GM12878 (cell line): ENCODE results near the gene RECK. TPM values are rescaled to one million over a fixed set of nuclear protein-coding genes. Genes with fewer than 3 reads are reported as not detected.

ENCODE experiments used
- ATAC-seq: fragments of 200-7000 bp; cut with Tn5 transposase; 3 replicates; pipeline ENCODE4 v1.9.1; 2020; ENCODE audit warnings: mild to moderate bottlenecking, moderate library complexity
- BruUV-seq: library from RNA; stranded (reverse); fragments of 400-500 nt; replicated peaks from 2 replicates; lab custom pipeline; 2021; lab: Mats Ljungman, UMichigan
- CTCF ChIA-PET: fragments of 300-600 bp; sonication (Branson Sonifier 250); formaldehyde crosslinking; extraction: SDS; loops from one replicate; lab custom pipeline; 2021; ENCODE audit warnings: inconsistent platforms; lab: Yijun Ruan, JAX
- POLR2A ChIA-PET: fragments of 350-600 bp; formaldehyde crosslinking; extraction: SDS; loops from one replicate; lab custom pipeline; 2021; ENCODE audit warnings: inconsistent platforms; lab: Charles Lee
- RAD21 ChIA-PET: fragments of 300-600 bp; sonication (Branson Sonifier 250); formaldehyde crosslinking; loops from one replicate; lab custom pipeline; 2023; ENCODE audit warnings: antibody characterized with exemption; ENCODE audit not compliant: unreplicated experiment; lab: Charles Lee
- SMC1A ChIA-PET: fragments of 300-600 bp; sonication (Branson Sonifier 250); formaldehyde crosslinking; loops from one replicate; lab custom pipeline; 2023; ENCODE audit not compliant: unreplicated experiment, uncharacterized antibody; lab: Charles Lee
- DNase-seq: peaks from one replicate; pipeline ENCODE4 v3.0.0-alpha.2; 2011; ENCODE audit warnings: low read depth, low spot score
- FAIRE-seq: peaks from 3 replicates; lab custom pipeline; 2011; peaks lifted over from hg19 to GRCh38; lab: Jason Lieb, UNC
- H2AFZ ChIP-seq: 2 replicates; pipeline ENCODE4 v1.6.0; 2011; ENCODE audit warnings: low read depth, low read length, control low read depth; ENCODE audit not compliant: control insufficient read depth
- H3K27ac ChIP-seq: 2 replicates; pipeline ENCODE4 v1.5.1; 2011; ENCODE audit warnings: control low read depth; ENCODE audit not compliant: control insufficient read depth, insufficient read depth
- H3K27me3 ChIP-seq, 2 experiments: replicated peaks in 1 of 2; 2 replicates each; pipeline versions ENCODE4 v1.6.0 to v1.6.1; 2011; ENCODE audit warnings: low read length in 1 of 2; ENCODE audit not compliant: control insufficient read depth in 2 of 2, insufficient read depth in 2 of 2
- H3K36me3 ChIP-seq, 2 experiments: 2 replicates each; pipeline ENCODE4 v1.5.1; 2011; ENCODE audit warnings: low read length in 1 of 2; ENCODE audit not compliant: control insufficient read depth in 2 of 2, insufficient read depth in 2 of 2
- H3K4me1 ChIP-seq: 2 replicates; pipeline ENCODE4 v1.6.1; 2011; ENCODE audit warnings: mild to moderate bottlenecking, low read length, moderate library complexity, mixed read lengths; ENCODE audit not compliant: control insufficient read depth, insufficient read depth
- H3K4me2 ChIP-seq: 2 replicates; pipeline ENCODE4 v1.6.0; 2011; ENCODE audit warnings: control low read depth; ENCODE audit not compliant: control insufficient read depth, insufficient read depth
- H3K4me3 ChIP-seq: fragments of 200-600 bp; sonication (generic); 2 replicates; pipeline ENCODE4 v1.5.1; 2016
- H3K79me2 ChIP-seq: 2 replicates; pipeline ENCODE4 v1.6.0; 2011; ENCODE audit warnings: low read length; ENCODE audit not compliant: control insufficient read depth, insufficient read depth
- H3K9ac ChIP-seq: 2 replicates; pipeline ENCODE4 v1.8.0; 2011; ENCODE audit warnings: low read length, control low read depth, mixed read lengths; ENCODE audit not compliant: control insufficient read depth, insufficient read depth
- H3K9me3 ChIP-seq: replicated peaks from 3 replicates; pipeline ENCODE4 v1.5.1; 2011; ENCODE audit warnings: mild to moderate bottlenecking, low read length; ENCODE audit not compliant: control insufficient read depth, insufficient read depth
- H4K20me1 ChIP-seq: 2 replicates; pipeline ENCODE4 v1.6.0; 2011; ENCODE audit not compliant: control insufficient read depth, insufficient read depth
- ETV6 ChIP-seq, 2 experiments: fragments of 450-650 bp in 1 of 2; IDR thresholded peaks in 1 of 2; conservative IDR thresholded peaks in 1 of 2; 2 replicates each; pipeline ENCODE4 v1.6.1; 2014; ENCODE audit warnings: antibody characterized with exemption in 1 of 2, borderline replicate concordance in 1 of 2, low read depth in 1 of 2, mild to moderate bottlenecking in 1 of 2, moderate library complexity in 1 of 2
- IKZF1 ChIP-seq: fragments of 450-650 bp; conservative IDR thresholded peaks from 2 replicates; pipeline ENCODE4 v1.6.1; 2017; ENCODE audit warnings: antibody characterized with exemption, mild to moderate bottlenecking
- MAX ChIP-seq: IDR thresholded peaks from 2 replicates; pipeline ENCODE4 v1.6.1; 2012; ENCODE audit warnings: low read depth, low read length, improper control_type of control experiment
- PAX8 ChIP-seq: fragments of 450-650 bp; IDR thresholded peaks from 2 replicates; pipeline ENCODE4 v1.6.1; 2017; ENCODE audit warnings: mild to moderate bottlenecking, moderate library complexity
- TARDBP ChIP-seq: IDR thresholded peaks from 2 replicates; pipeline ENCODE4 v1.6.1; 2016; ENCODE audit warnings: borderline replicate concordance
- USF1 ChIP-seq: IDR thresholded peaks from 2 replicates; pipeline ENCODE4 v1.6.1; 2011; ENCODE audit warnings: borderline replicate concordance, low read depth, mild to moderate bottlenecking, moderate library complexity, mixed read lengths, low read length; ENCODE audit not compliant: insufficient read depth; ENCODE audit errors: extremely low read length
- YY1 ChIP-seq: IDR thresholded peaks from 2 replicates; pipeline ENCODE4 v1.6.1; 2011; ENCODE audit warnings: low read depth, mild to moderate bottlenecking, low read length
- ZNF384 ChIP-seq: IDR thresholded peaks from 2 replicates; pipeline ENCODE4 v1.6.1; 2012; ENCODE audit warnings: low read depth, mild to moderate bottlenecking, low read length, improper control_type of control experiment, borderline replicate concordance
- WGBS: methylation state at CpG from one replicate; pipeline ENCODE4 v1.1.6; 2016; ENCODE audit warnings: low lambda C conversion rate; ENCODE audit not compliant: insufficient replicate concordance, insufficient coverage; ENCODE audit errors: missing lambda C conversion rate; 5-methylcytosine and 5-hydroxymethylcytosine counted together
- in situ Hi-C: fragments of 300-500 bp; cut with MboI; formaldehyde crosslinking; loops from 9 replicates; pipeline ENCODE4 v1.14.3; 2018; ENCODE audit warnings: mixed read lengths
- intact Hi-C: fragments of 100-400 bp; cut with micrococcal nuclease; formaldehyde crosslinking; loops from one replicate; pipeline ENCODE4 v1.14.2; 2022; ENCODE audit not compliant: unreplicated experiment
- polyA plus RNA-seq, 11 experiments: library from polyadenylated mRNA; depleted of rRNA in 4 of 11; unstranded in 6 of 11; stranded (reverse) in 5 of 11; fragments of >200 nt; fragmentation: Nextera tagmentation in 4 of 11; fragmentation: Illumina TruSeq in 1 of 11; extraction: Ambion mirVana in 4 of 11; extraction: Trizol in 1 of 11; gene quantifications; 1 replicate in 1 of 11; 2 replicates in 10 of 11; pipeline versions ENCODE4 v1.2.1 to v1.2.3, GENCODE V29; 2011 to 2016; ENCODE audit warnings: inconsistent platforms in 2 of 11, missing spikeins in 2 of 11, low read depth in 1 of 11
- total RNA-seq, 4 experiments: library from RNA; depleted of rRNA in 3 of 4; stranded (reverse); fragments of >200 nt in 3 of 4; fragmentation: Illumina TruSeq in 1 of 4; extraction: Trizol in 1 of 4; gene quantifications; 2 replicates each; pipeline versions ENCODE4 v1.2.1 to v1.2.3, GENCODE V29; 2013 to 2021

Gene RECK
- total and polyA plus RNA-seq, 10 of the 15 experiments (the other 5 are each of a cell fraction or from before 2014, with no cell fraction given) = 0.02 to 0.40 (median 0.13) TPM

- H3K4me3 ChIP-seq = no peak overlapping the region
- H3K9ac ChIP-seq = no peak overlapping the region
- ATAC-seq (no peak), FAIRE-seq (no peak), DNase-seq (no peak)
- H3K27me3 ChIP-seq = peaks cover 0 to 2% of the 10 kb centered on the region in 2 experiments; a peak in 2 of 4 replicates
- no peaks in the 10 kb centered on the region for H3K9me3 ChIP-seq
- WGBS = 31% methylated on average over 10 of the region's 10 CpGs
- intact Hi-C loops (no loop called here), in situ Hi-C loops (no loop called here)
- SMC1A ChIA-PET = interaction anchor here (0.8 to 1.5 kb wide), 3 partner anchors 14 to 42 kb away, joined by 3 to 4 read pairs (median 3); no protein-coding TSS in a partner anchor
- H2AFZ ChIP-seq = no peak overlapping the region
- no peaks in the 10 kb centered on the region for H3K36me3 ChIP-seq
- no peaks in the 10 kb centered on the region for H4K20me1 ChIP-seq
- TF ChIP-seq PAX8 (no peak), TARDBP (no peak), YY1 (no peak), MAX (no peak), USF1 (no peak), IKZF1 (no peak), ETV6 (conservative IDR thresholded peaks at IDR 0.05 in 1 of 2, IDR thresholded peaks at IDR 0.05 in 1 of 2; ENCODE audit: borderline replicate concordance in 1 of 2, low read depth in 1 of 2) (no peak), ZNF384 (no peak)
- CTCF ChIA-PET = interaction anchor here (1.2 to 2.6 kb wide), 2 partner anchors 10 to 22 kb away, joined by 3 to 17 read pairs; no protein-coding TSS in a partner anchor
- POLR2A ChIA-PET = no interaction called here
- H3K27ac ChIP-seq = no peak overlapping the region
- RAD21 ChIA-PET = no interaction called here
- no peaks in the 10 kb centered on the region for H3K79me2 ChIP-seq
- no TSS peak for BruUV-seq
- no peak overlapping the region for H3K4me2 ChIP-seq
- H3K4me1 ChIP-seq = no peaks in the 10 kb centered on the region; the same call in 1 of the 2 replicates
These were observed 88.5 kb downstream of the RECK start for GRCh38 chr9:36125062-36125855.
